ENCODE results near the gene PTPRG. TPM values are rescaled to one million over a fixed set of nuclear protein-coding genes. Genes with fewer than 3 reads are reported as not detected.

Gene PTPRG
- total RNA-seq, 2 experiments from 2014 or later: 0.13 to 0.15 TPM

- ChIA-PET POLR2A (no interaction called here), CTCF (no interaction called here)
- Mint-ChIP-seq H3K9me3 (no peaks in the 10 kb centered on the region), H3K4me1 (no peaks in the 10 kb centered on the region), H3K4me3 (no peak overlapping the region), H3K36me3 (ENCODE audit: low read depth) (no peaks in the 10 kb centered on the region), H3K27ac (no peak overlapping the region), H3K27me3 (no peaks in the 10 kb centered on the region)
- no peak for DNase-seq
Measured at GRCh38 chr3:61822588-61822987, 261.2 kb downstream of the PTPRG start.

DNA sequence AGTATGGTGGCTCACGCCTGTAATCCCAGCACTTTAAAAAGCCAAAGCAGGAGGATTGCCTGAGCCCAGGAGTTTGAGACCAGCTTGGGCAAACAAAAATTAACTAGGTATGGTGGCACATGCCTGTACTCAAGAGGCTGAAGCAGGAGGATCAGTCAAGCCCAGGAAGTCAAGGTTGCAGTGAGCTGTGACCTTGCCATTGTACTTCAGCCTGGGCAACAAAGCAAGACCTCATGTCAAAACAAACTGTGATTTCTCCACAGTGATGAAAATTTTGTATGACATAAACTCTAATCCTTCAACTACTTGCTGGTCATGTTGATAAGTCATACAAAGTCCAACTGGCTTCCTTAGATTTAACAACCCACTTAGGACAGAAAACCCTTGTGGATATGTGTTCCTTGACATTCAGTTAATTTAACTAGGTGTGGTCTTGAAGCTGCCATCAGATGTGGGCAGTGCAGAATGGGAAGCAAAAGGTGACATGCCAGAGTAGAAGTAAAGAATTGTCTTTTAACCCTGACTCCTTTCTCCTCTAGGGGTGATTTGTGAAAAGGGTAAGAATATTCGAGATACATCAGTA, 263.3 kb downstream of the PTPRG start:
- H3K4me3 Mint-ChIP-seq: no peak overlapping the region
- ChIA-PET CTCF (no interaction called here), POLR2A (no interaction called here)
- H3K4me1 Mint-ChIP-seq: no peaks in the 10 kb centered on the region
- H3K27ac Mint-ChIP-seq: no peak overlapping the region
- no peaks in the 10 kb centered on the region for H3K9me3 Mint-ChIP-seq
- H3K27me3 Mint-ChIP-seq: no peaks in the 10 kb centered on the region
- no peaks in the 10 kb centered on the region for H3K36me3 Mint-ChIP-seq (ENCODE audit: low read depth)
- DNase-seq: no peak

DNA sequence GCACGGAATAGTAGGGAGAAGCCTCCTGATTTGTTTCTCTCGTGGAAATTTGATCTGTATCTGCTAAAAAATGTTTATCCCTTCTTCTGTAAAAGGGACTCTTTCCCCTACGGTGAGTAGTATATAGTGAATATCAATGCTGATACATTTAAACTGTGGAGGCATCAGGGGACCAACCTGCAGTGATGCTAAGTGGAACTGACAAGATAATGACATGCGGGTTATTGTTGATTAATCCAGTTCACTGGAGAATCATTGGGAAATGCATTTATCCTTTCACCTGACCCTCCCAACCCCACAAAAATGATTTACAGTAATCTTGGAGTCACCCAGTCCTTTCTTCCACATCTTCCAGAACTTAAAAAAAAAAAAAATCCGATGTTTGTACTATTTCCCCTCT, 264.8 kb downstream of the PTPRG start:
- Mint-ChIP-seq H3K27me3 (no peaks in the 10 kb centered on the region), H3K9me3 (no peaks in the 10 kb centered on the region), H3K4me1 (no peaks in the 10 kb centered on the region), H3K27ac (no peak overlapping the region), H3K36me3 (ENCODE audit: low read depth) (no peaks in the 10 kb centered on the region), H3K4me3 (no peak overlapping the region)
- CTCF ChIA-PET: no interaction called here
- DNase-seq: no peak
- POLR2A ChIA-PET: no interaction called here

DNA sequence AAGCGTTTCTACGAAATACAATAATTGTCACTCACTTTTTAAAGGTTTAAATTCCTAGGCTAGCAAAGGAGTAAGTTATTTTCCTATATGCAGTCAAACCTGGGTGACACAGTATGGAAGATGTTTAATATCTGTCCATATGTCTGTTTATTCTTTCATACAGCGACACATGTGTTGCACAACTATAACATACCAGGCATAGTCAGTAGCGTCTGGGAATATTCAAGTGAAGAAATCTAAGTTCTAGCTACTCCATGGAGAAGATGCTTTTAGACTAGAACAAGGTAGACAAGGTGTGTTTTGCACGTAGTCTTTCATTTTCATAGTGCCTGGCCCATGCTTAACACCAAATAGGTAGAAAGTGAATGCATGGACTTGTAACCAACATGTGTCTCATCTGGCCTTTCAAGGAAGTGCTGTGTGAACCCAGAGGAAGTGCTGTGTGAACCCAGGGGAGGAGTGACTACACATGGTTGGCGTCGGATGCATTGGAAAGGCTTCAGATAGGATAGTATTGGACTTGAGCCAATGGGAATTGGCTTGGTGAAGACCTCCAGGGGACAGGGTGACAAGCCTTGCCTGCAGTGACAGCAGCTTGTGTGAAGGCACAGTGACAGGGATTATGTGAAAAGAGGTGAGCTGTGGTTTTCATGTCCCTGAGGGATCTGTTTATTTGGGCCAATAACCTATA, 267.0 kb downstream of the PTPRG start:
- Mint-ChIP-seq H3K27me3 (no peaks in the 10 kb centered on the region), H3K9me3 (no peaks in the 10 kb centered on the region), H3K4me3 (no peak overlapping the region), H3K36me3 (ENCODE audit: low read depth) (no peaks in the 10 kb centered on the region), H3K27ac (no peak overlapping the region), H3K4me1 (no peaks in the 10 kb centered on the region)
- no peak for DNase-seq
- POLR2A ChIA-PET: no interaction called here
- CTCF ChIA-PET: no interaction called here

GRCh38 chr3:61828880-61829721, 267.7 kb downstream of the PTPRG start:
- H3K4me3 Mint-ChIP-seq: no peak overlapping the region
- no peaks in the 10 kb centered on the region for H3K9me3 Mint-ChIP-seq
- no peak overlapping the region for H3K27ac Mint-ChIP-seq
- no peaks in the 10 kb centered on the region for H3K4me1 Mint-ChIP-seq
- ChIA-PET CTCF (no interaction called here), POLR2A (no interaction called here)
- DNase-seq: no peak
- H3K36me3 Mint-ChIP-seq (ENCODE audit: low read depth): no peaks in the 10 kb centered on the region
- no peaks in the 10 kb centered on the region for H3K27me3 Mint-ChIP-seq

DNA sequence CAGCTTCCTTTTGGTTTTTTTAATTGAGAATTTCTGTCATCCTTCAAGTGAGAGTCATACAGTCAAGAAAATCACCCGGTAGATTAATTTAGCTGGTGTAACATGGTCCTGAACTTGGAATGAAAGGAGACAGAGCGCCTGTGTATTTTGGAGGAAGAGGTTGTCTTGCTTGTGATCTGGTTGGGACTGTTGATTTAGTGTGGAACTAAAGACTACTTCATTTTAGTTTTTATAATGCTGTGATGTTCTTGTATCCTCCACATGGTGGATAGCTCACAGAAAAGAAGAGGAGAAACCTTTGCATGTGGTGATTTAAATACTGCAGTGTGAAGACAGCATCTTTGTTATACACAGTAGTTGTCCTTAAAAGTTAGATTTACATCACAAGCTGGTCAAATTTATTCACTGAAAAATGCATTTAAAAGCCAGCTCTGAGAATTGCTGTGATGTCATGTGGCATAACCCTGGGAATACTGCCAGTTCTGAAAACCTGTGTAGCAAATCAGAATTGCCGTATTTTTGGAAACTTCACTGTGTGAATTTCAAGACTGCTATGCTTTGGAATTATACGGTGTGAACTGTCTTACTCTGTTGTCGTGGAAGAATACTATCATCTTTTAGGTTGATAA, 268.5 kb downstream of the PTPRG start:
- ChIA-PET POLR2A (no interaction called here), CTCF (no interaction called here)
- Mint-ChIP-seq H3K4me3 (no peak overlapping the region), H3K9me3 (no peaks in the 10 kb centered on the region), H3K36me3 (ENCODE audit: low read depth) (no peaks in the 10 kb centered on the region), H3K27ac (no peak overlapping the region), H3K4me1 (no peaks in the 10 kb centered on the region), H3K27me3 (no peaks in the 10 kb centered on the region)
- no peak for DNase-seq

GRCh38 chr3:61831973-61832372, 270.6 kb downstream of the PTPRG start:
- Mint-ChIP-seq H3K9me3 (no peaks in the 10 kb centered on the region), H3K36me3 (ENCODE audit: low read depth) (no peaks in the 10 kb centered on the region), H3K27me3 (no peaks in the 10 kb centered on the region), H3K27ac (no peak overlapping the region), H3K4me1 (no peaks in the 10 kb centered on the region), H3K4me3 (no peak overlapping the region)
- no peak for DNase-seq
- CTCF ChIA-PET: no interaction called here
- POLR2A ChIA-PET: no interaction called here

DNA sequence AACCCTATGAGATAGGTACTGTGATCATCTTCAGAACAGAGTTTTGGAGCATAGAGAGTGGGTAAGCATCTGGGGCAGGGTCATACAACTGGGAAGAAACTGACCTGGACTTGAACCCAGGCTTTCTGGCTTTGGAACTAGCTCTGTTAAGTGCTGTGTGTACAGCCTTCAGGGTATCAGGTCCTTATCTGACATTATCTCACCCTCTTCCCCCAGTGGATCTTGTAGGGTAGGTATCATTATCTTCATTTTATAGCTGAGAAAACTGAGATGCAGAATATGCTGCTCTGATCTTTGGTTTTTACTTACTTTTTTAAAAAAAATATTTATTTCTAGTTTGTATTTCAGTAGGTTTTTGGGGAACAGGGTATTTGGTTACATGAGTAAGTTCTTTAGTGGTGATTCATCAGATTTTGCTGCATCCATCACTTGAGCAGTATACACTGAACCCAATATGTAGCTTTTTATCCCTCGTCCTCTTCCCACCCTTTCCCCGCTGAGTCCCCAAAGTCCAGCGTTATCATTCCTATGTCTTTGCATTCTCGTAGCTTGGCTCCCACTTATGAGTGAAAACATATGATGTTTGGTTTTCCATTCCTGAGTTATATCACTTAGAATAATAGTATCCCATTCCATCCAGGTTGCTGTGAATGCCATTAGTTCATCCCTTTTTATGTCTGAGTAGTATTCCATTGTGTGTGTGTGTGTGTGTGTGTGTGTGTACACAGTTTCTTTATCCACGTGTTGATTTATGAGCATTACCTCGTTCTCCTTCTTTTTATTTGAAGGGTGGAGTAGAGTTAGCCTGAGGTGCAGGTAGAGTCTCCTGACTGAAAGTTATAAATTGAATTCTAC, 271.2 kb downstream of the PTPRG start:
- no peaks in the 10 kb centered on the region for H3K36me3 Mint-ChIP-seq (ENCODE audit: low read depth)
- H3K27me3 Mint-ChIP-seq: no peaks in the 10 kb centered on the region
- no peak overlapping the region for H3K27ac Mint-ChIP-seq
- no peak overlapping the region for H3K4me3 Mint-ChIP-seq
- no peak for DNase-seq
- CTCF ChIA-PET: no interaction called here
- H3K4me1 Mint-ChIP-seq: no peaks in the 10 kb centered on the region
- H3K9me3 Mint-ChIP-seq: no peaks in the 10 kb centered on the region
- POLR2A ChIA-PET: no interaction called here

DNA sequence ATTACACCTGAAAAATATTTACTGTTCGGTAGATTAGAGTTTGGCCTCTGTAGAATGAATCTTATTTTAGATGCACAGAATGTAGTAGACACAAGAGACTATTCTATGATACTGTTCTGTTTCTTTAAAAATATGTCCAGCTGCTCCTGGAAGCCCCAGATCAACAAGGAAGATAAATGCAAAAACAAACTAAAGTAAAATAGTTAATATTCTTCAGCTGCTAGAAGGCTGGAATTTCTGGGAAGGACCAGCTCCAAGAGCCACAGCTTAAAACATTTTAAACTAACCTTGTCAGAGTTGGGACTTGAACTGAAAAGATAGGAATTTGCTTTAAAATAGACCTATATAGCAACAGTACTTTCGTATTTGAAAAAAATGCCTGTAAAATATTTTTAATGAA, 277.9 kb downstream of the PTPRG start:
- no peak for DNase-seq
- no peaks in the 10 kb centered on the region for H3K4me1 Mint-ChIP-seq
- no peaks in the 10 kb centered on the region for H3K9me3 Mint-ChIP-seq
- POLR2A ChIA-PET: no interaction called here
- no peak overlapping the region for H3K4me3 Mint-ChIP-seq
- H3K36me3 Mint-ChIP-seq (ENCODE audit: low read depth): no peaks in the 10 kb centered on the region
- no peak overlapping the region for H3K27ac Mint-ChIP-seq
- H3K27me3 Mint-ChIP-seq: no peaks in the 10 kb centered on the region
- CTCF ChIA-PET: no interaction called here

DNA sequence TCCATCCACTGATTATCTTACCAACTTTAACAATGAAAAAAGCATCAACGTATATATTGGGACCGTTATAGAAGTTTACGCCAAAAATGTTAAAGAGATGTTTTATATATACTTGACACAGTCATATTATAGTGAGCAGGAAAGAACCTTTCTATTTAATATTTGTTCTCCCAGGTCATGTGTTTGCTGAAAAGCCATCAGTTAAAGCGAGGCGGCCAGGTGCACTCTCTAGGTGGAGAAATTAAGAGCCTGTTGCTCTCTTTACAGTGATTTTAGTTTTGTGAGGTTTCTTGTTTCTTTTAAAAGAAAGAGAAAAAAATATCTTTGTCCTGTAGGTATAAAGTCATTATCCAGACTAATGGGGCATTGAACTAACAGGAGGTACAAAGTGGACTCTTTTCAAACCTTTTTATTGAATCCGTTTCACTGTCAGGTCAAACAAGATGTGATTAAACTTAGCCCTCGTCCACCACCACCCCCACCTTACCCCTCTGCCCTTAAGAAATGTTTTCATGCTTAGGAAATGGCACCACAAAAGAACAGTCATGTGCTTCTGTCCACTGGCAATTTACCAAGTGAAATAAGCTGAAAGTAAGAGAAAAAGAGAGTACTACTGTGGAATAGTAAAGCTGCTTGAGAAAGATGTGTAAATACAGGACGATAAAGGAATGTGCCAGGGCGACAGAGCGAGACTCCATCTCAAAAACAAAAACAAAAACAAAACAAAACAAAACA, 279.9 kb downstream of the PTPRG start:
- H3K9me3 Mint-ChIP-seq: no peaks in the 10 kb centered on the region
- POLR2A ChIA-PET: no interaction called here
- H3K36me3 Mint-ChIP-seq (ENCODE audit: low read depth): no peaks in the 10 kb centered on the region
- no peaks in the 10 kb centered on the region for H3K4me1 Mint-ChIP-seq
- no peaks in the 10 kb centered on the region for H3K27me3 Mint-ChIP-seq
- CTCF ChIA-PET: interaction anchor here (0.7 kb wide), 1 partner anchor 41 kb away, joined by 5 read pairs; no protein-coding TSS in a partner anchor
- no peak for DNase-seq
- no peak overlapping the region for H3K4me3 Mint-ChIP-seq
- no peak overlapping the region for H3K27ac Mint-ChIP-seq

DNA sequence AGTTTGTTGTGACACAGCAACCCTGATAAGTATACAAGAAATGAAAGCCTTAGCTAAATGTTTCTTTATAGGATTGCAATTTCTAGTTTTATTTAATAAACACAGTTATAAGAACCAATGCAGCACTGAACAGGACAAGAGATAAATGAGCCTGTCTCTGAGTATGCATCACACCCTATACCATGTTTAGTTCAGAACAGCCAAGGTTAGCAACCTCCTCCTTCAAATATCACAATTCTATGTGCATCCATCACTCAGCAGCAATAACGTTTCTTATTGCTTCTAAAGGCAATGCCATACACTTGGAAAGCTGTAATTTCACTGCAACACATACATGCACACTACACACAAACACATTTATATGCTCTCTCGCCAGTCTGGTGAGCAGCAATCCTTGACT, 280.6 kb downstream of the PTPRG start:
- no peak for DNase-seq
- H3K4me3 Mint-ChIP-seq: no peak overlapping the region
- POLR2A ChIA-PET: no interaction called here
- H3K27me3 Mint-ChIP-seq: no peaks in the 10 kb centered on the region
- no peak overlapping the region for H3K27ac Mint-ChIP-seq
- peaks cover 1% of the 10 kb centered on the region for H3K9me3 Mint-ChIP-seq
- H3K4me1 Mint-ChIP-seq: no peaks in the 10 kb centered on the region
- no peaks in the 10 kb centered on the region for H3K36me3 Mint-ChIP-seq (ENCODE audit: low read depth)
- CTCF ChIA-PET: interaction anchor here (0.7 kb wide), 1 partner anchor 40 kb away, joined by 5 read pairs; no protein-coding TSS in a partner anchor

DNA sequence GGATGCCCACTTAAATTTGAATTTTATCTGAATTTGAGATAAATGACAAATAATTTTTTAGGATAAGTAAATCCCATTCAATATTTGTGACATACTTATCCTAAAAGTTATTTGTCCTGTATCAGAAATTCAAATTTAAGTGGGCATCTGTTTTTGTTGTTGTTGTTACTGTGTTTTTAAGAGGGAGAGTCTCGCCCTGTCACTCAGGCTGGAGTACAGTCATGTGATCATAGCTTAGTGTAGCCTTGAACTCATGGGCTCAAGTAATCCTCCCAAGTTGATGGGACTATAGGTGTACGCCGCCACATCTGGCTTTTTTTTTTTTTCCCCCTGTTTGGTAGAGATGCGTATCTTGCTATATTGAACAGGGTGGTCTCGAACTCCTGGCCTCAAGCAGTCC, 283.0 kb downstream of the PTPRG start:
- Mint-ChIP-seq H3K27ac (no peak overlapping the region), H3K4me1 (no peaks in the 10 kb centered on the region), H3K27me3 (no peaks in the 10 kb centered on the region), H3K4me3 (no peak overlapping the region), H3K36me3 (ENCODE audit: low read depth) (no peaks in the 10 kb centered on the region), H3K9me3 (peaks cover 2% of the 10 kb centered on the region)
- no peak for DNase-seq
- CTCF ChIA-PET: no interaction called here
- POLR2A ChIA-PET: no interaction called here

All from activated CD4-positive, alpha-beta memory T cell treated with anti-CD3 and anti-CD28 coated beads, Interleukin-2, amount 10 ng/mL, durations not matched to agents 7 days and 5 days (primary cell).